HEK293 (cell line): ENCODE data around the gene RANBP3L.

ENCODE experiments used
- CTCF ChIA-PET: fragments of 350-600 bp; formaldehyde crosslinking; extraction: SDS; loops from one replicate; lab custom pipeline; 2021; ENCODE audit warnings: antibody characterized with exemption; lab: Yijun Ruan, JAX
- POLR2A ChIA-PET: fragments of 300-600 bp; formaldehyde crosslinking; extraction: SDS; loops from one replicate; lab custom pipeline; 2020; ENCODE audit warnings: antibody characterized with exemption, inconsistent platforms; lab: Yijun Ruan, JAX
- H3K27ac ChIP-seq: fragments of 200-500 bp; sonication (Bioruptor generic); 2 replicates; pipeline ENCODE4 v1.5.1; 2014; ENCODE audit warnings: low read depth, low read length, control low read depth, inconsistent platforms; ENCODE audit errors: extremely low read depth
- H3K36me3 ChIP-seq, 2 experiments: fragments of 200-500 bp in 1 of 2; sonication (Bioruptor generic) in 1 of 2; 1 replicate in 1 of 2; 2 replicates in 1 of 2; pipeline ENCODE4 v1.5.1; 2014 to 2017; ENCODE audit warnings: inconsistent platforms in 2 of 2, low read length in 2 of 2; ENCODE audit not compliant: control insufficient read depth in 2 of 2, insufficient read depth in 1 of 2
- H3K4me1 ChIP-seq: fragments of 200-500 bp; sonication (Bioruptor generic); 2 replicates; pipeline ENCODE4 v1.5.1; 2014; ENCODE audit warnings: mild to moderate bottlenecking, low read length, inconsistent platforms; ENCODE audit not compliant: control insufficient read depth, insufficient read depth
- H3K4me3 ChIP-seq: 2 replicates; pipeline ENCODE4 v1.5.1; 2011; ENCODE audit warnings: low read depth, mild to moderate bottlenecking, control low read depth, low read length, moderate library complexity
- H3K9me3 ChIP-seq: fragments of 200-500 bp; sonication (Bioruptor generic); 2 replicates; pipeline ENCODE4 v1.5.1; 2014; ENCODE audit warnings: low read depth, low read length, inconsistent platforms; ENCODE audit not compliant: control insufficient read depth, insufficient read depth
- CTCF ChIP-seq: fragments of 450-650 bp; formaldehyde crosslinking; IDR thresholded peaks from 2 replicates; pipeline ENCODE4 v1.5.1; 2016; ENCODE audit warnings: missing biosample characterization, missing genetic modification characterization
- KLF10 ChIP-seq: fragments of 450-650 bp; IDR thresholded peaks from 2 replicates; pipeline ENCODE4 v1.5.1; 2018; ENCODE audit warnings: missing biosample characterization, mild to moderate bottlenecking, missing genetic modification characterization
- MZF1 ChIP-seq: fragments of 450-650 bp; formaldehyde crosslinking; IDR thresholded peaks from 2 replicates; pipeline ENCODE4 v1.5.1; 2017; ENCODE audit warnings: missing biosample characterization, missing genetic modification characterization, borderline replicate concordance
- SCRT2 ChIP-seq: fragments of 450-650 bp; formaldehyde crosslinking; IDR thresholded peaks from 2 replicates; pipeline ENCODE4 v1.5.1; 2016; ENCODE audit warnings: missing biosample characterization, missing genetic modification characterization
- SP3 ChIP-seq: fragments of 450-650 bp; formaldehyde crosslinking; IDR thresholded peaks from 2 replicates; pipeline ENCODE4 v1.5.1; 2016; ENCODE audit warnings: missing biosample characterization, missing genetic modification characterization
- YY1 ChIP-seq: fragments of 450-650 bp; formaldehyde crosslinking; IDR thresholded peaks from 2 replicates; pipeline ENCODE4 v1.5.1; 2018; ENCODE audit warnings: missing biosample characterization, missing genetic modification characterization
- ZBTB11 ChIP-seq: fragments of 450-650 bp; formaldehyde crosslinking; conservative IDR thresholded peaks from 2 replicates; pipeline ENCODE4 v1.5.1; 2016; ENCODE audit warnings: low read depth, missing biosample characterization, missing genetic modification characterization
- ZBTB21 ChIP-seq: fragments of 450-650 bp; formaldehyde crosslinking; IDR thresholded peaks from 2 replicates; pipeline ENCODE4 v1.5.1; 2017; ENCODE audit warnings: missing biosample characterization, missing genetic modification characterization
- ZBTB8A ChIP-seq: fragments of 450-650 bp; formaldehyde crosslinking; IDR thresholded peaks from 2 replicates; pipeline ENCODE4 v1.5.1; 2016; ENCODE audit warnings: missing biosample characterization, missing genetic modification characterization
- ZNF138 ChIP-seq: fragments of 450-650 bp; formaldehyde crosslinking; IDR thresholded peaks from 2 replicates; pipeline ENCODE4 v1.5.1; 2016; ENCODE audit warnings: missing biosample characterization, missing genetic modification characterization, borderline replicate concordance
- ZNF2 ChIP-seq: fragments of 450-650 bp; formaldehyde crosslinking; IDR thresholded peaks from 2 replicates; pipeline ENCODE4 v1.5.1; 2016; ENCODE audit warnings: missing biosample characterization, missing genetic modification characterization
- ZNF394 ChIP-seq: fragments of 450-650 bp; formaldehyde crosslinking; IDR thresholded peaks from 2 replicates; pipeline ENCODE4 v1.5.1; 2016; ENCODE audit warnings: missing biosample characterization, missing genetic modification characterization, mild to moderate bottlenecking, moderate library complexity, borderline replicate concordance
- ZNF510 ChIP-seq: fragments of 450-650 bp; formaldehyde crosslinking; IDR thresholded peaks from 2 replicates; pipeline ENCODE4 v1.5.1; 2018; ENCODE audit warnings: mild to moderate bottlenecking, missing genetic modification characterization, missing biosample characterization; ENCODE audit not compliant: insufficient replicate concordance
- ZNF521 ChIP-seq: fragments of 450-650 bp; formaldehyde crosslinking; IDR thresholded peaks from 2 replicates; pipeline ENCODE4 v1.5.1; 2017; ENCODE audit warnings: missing biosample characterization, mild to moderate bottlenecking, missing genetic modification characterization
- ZNF530 ChIP-seq: fragments of 450-650 bp; formaldehyde crosslinking; IDR thresholded peaks from 2 replicates; pipeline ENCODE4 v1.5.1; 2016; ENCODE audit warnings: low read depth, missing biosample characterization, missing genetic modification characterization
- ZNF544 ChIP-seq: fragments of 450-650 bp; formaldehyde crosslinking; IDR thresholded peaks from 2 replicates; pipeline ENCODE4 v1.5.0; 2017; ENCODE audit warnings: missing biosample characterization, missing genetic modification characterization
- ZNF629 ChIP-seq: fragments of 450-650 bp; formaldehyde crosslinking; IDR thresholded peaks from 2 replicates; pipeline ENCODE4 v1.5.1; 2017; ENCODE audit warnings: missing biosample characterization, missing genetic modification characterization
- ZNF654 ChIP-seq: fragments of 450-650 bp; formaldehyde crosslinking; IDR thresholded peaks from 2 replicates; pipeline ENCODE4 v1.5.1; 2016; ENCODE audit warnings: low read depth, missing biosample characterization, missing genetic modification characterization
- ZNF658 ChIP-seq: fragments of 450-650 bp; formaldehyde crosslinking; IDR thresholded peaks from 2 replicates; pipeline ENCODE4; 2016; ENCODE audit warnings: missing biosample characterization, missing genetic modification characterization
- ZNF664 ChIP-seq: fragments of 450-650 bp; formaldehyde crosslinking; IDR thresholded peaks from 2 replicates; pipeline ENCODE4 v1.5.1; 2016; ENCODE audit warnings: missing biosample characterization, missing genetic modification characterization
- ZNF707 ChIP-seq: fragments of 450-650 bp; formaldehyde crosslinking; IDR thresholded peaks from 2 replicates; pipeline ENCODE4 v1.5.1; 2016; ENCODE audit warnings: missing biosample characterization, missing genetic modification characterization
- ZNF785 ChIP-seq: fragments of 450-650 bp; formaldehyde crosslinking; IDR thresholded peaks from 2 replicates; pipeline ENCODE4 v1.5.1; 2016; ENCODE audit warnings: missing biosample characterization, missing genetic modification characterization
- ZNF791 ChIP-seq: fragments of 450-650 bp; formaldehyde crosslinking; IDR thresholded peaks from 2 replicates; pipeline ENCODE4 v1.5.1; 2016; ENCODE audit warnings: missing biosample characterization, missing genetic modification characterization
- ZSCAN4 ChIP-seq: fragments of 450-650 bp; formaldehyde crosslinking; IDR thresholded peaks from 2 replicates; pipeline ENCODE4 v1.5.1; 2017; ENCODE audit warnings: missing biosample characterization, missing genetic modification characterization

RANBP3L gene

GRCh38 chr5:36214436-36214835 is 87.3 kb downstream of the RANBP3L start:
- Histone ChIP-seq H3K4me1 (no peaks in the 10 kb centered on the region), H3K36me3 (peaks cover 26 to 29% of the 10 kb centered on the region in 2 experiments), H3K27ac (no peak overlapping the region), H3K9me3 (no peaks in the 10 kb centered on the region), H3K4me3 (no peak overlapping the region)
- TF ChIP-seq ZBTB8A (tag by site-specific recombination) (no peak), MZF1 (tag by site-specific recombination) (no peak), KLF10 (tag by site-specific recombination) (no peak), ZNF510 (no peak), ZNF654 (tag by site-specific recombination) (peak; percentile 19; the same call in 1 of the 2 replicates), CTCF (tag by site-specific recombination) (peak; percentile 40; the same call in 1 of the 2 replicates), ZBTB21 (tag by site-specific recombination) (no peak), ZNF138 (no peak), ZNF791 (no peak), ZNF394 (tag by site-specific recombination) (no peak), ZNF521 (tag by site-specific recombination) (no peak)
- POLR2A ChIA-PET: no interaction called here
- CTCF ChIA-PET: interaction anchor here (0.6 to 1.6 kb wide), 6 partner anchors 10 to 479 kb away, joined by 3 to 5 read pairs (median 4); partner anchors contain the start of gene NADK2

GRCh38 chr5:36209664-36210063 is 92.0 kb downstream of the RANBP3L start:
- Histone ChIP-seq H3K27ac (no peak overlapping the region), H3K9me3 (no peaks in the 10 kb centered on the region), H3K4me3 (no peak overlapping the region), H3K36me3 (peaks cover 25 to 34% of the 10 kb centered on the region in 2 experiments), H3K4me1 (no peaks in the 10 kb centered on the region)
- POLR2A ChIA-PET: no interaction called here
- 0 out of 2 replicates have a peak, but pooled peaks have one; percentile 14 for TF ChIP-seq ZNF629
- no peak for TF ChIP-seq YY1
- TF ChIP-seq SP3 (tag by site-specific recombination): no peak
- CTCF ChIA-PET: no interaction called here

GRCh38 chr5:36208786-36209185 is 92.9 kb downstream of the RANBP3L start:
- Histone ChIP-seq H3K9me3 (no peaks in the 10 kb centered on the region), H3K4me3 (no peak overlapping the region), H3K4me1 (no peaks in the 10 kb centered on the region), H3K36me3 (peaks cover 23 to 37% of the 10 kb centered on the region in 2 experiments), H3K27ac (no peak overlapping the region)
- ChIA-PET CTCF (interaction anchor here (0.5 kb wide), 1 partner anchor 466 kb away, joined by 3 read pairs; no protein-coding TSS in a partner anchor), POLR2A (no interaction called here)
- no peak for TF ChIP-seq ZNF544 (tag by site-specific recombination)
- TF ChIP-seq SCRT2 (tag by site-specific recombination): no peak
- no peak for TF ChIP-seq ZNF658
- TF ChIP-seq ZNF664: peak; percentile 94
- TF ChIP-seq ZNF707 (tag by site-specific recombination): no peak

- Histone ChIP-seq H3K4me3 (no peak overlapping the region), H3K36me3 (peaks cover 12 to 34% of the 10 kb centered on the region in 2 experiments), H3K4me1 (no peaks in the 10 kb centered on the region), H3K27ac (no peak overlapping the region), H3K9me3 (no peaks in the 10 kb centered on the region)
- ChIA-PET CTCF (interaction anchor here (1.2 to 1.7 kb wide), 2 partner anchors 29 to 99 kb away, joined by 3 to 7 read pairs; no protein-coding TSS in a partner anchor), POLR2A (interaction anchor here (1.5 kb wide), 1 partner anchor 35 kb away, joined by 3 read pairs; the partner anchor contains the start of gene NADK2)
- no peak for TF ChIP-seq ZNF530 (tag by site-specific recombination)
- no peak for TF ChIP-seq ZNF658
- no peak for TF ChIP-seq ZSCAN4 (tag by site-specific recombination)
- no peak for TF ChIP-seq ZNF785 (tag by site-specific recombination)
- no peak for TF ChIP-seq ZNF2 (tag by site-specific recombination)
- no peak for TF ChIP-seq ZBTB11
These were observed 94.8 kb downstream of the RANBP3L start for GRCh38 chr5:36206913-36207312.
